ENCODE measurements around the gene TPSB2. TPM values are rescaled to one million over a fixed set of nuclear protein-coding genes. Genes with fewer than 3 reads are reported as not detected.
"Not testable (repeated sequence)": the region's sequence is repeated elsewhere in the genome, so short reads cannot be mapped to it uniquely, and the experiment has no call there.

Gene TPSB2
- total RNA-seq = 10 to 100 TPM; 14.9 to 89.7 (median 50.4) TPM

DNA sequence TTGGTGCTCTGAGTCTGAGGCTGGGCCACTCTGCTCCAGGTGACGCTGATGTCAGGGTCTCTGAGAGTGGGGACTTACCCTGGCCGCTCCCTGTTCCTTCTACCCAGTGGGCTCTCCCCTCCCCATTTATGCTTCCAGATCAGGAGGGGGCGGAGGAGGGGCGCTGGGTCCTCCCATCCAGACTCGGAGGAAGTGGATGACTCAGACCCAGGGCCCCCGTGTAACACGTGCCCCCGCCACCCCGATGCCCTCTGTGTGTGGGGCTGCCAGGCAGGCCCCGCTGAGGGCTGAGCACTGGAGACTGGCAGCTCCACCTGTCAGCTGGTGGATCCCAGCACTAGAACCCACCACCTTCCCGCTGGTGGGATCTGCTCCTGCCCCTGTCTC, at the start of gene TPSB2:
TPSB2 (minus strand) TSS at position 101 of the 387 bp plus-strand sequence. CDS start 233 bp downstream, outside the sequence.
- not testable (repeated sequence) for H3K36me3 ChIP-seq, H3K27ac ChIP-seq, H3K27me3 ChIP-seq, H3K4me3 ChIP-seq, DNase-seq, H3K9me3 ChIP-seq, H3K4me1 ChIP-seq

DNA sequence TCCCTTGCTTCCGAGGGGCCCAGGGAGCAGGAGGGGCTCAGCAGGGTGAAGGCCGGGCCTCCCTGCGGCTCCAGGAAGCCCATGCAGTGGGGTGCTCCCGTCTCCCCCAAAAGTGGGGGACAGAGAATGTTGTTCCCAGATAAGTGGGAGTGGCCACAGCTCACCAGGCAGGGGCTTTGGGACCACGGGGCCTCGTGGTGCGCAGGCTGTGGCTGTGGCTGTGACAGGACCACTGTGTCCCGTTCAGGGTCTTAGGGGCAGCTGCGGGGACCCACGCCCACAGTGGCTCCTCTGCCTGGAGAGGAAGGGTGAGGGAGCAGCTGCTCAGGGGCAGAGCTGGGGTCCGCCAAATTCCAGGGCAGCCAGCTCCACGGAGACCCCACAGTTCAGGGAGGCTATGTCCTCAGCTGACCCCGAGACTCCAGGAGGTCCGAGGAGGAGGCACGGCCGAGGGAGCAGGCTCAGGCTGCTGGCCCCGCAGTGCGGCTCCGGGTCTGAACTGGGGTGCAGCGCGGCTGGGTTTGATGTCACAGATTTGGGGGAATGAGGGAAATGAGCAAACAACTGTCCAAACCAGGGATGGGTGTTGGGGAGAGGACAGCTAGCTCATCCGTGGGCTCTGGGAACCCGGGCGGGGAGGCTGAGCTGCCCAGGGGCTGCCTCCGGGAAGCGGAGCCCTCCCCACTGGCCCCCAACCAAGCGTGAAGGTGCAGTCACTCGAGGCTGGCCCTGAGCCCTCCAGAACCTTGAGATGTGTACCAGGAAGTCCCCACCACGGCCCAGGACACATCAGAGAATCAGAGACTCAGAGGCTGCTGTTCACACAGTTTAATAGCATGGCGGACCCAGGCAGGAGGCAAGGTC, 49.3 kb upstream of the TPSB2 start:
- H3K27ac ChIP-seq = no peak overlapping the region
- no peaks in the 10 kb centered on the region for H3K4me1 ChIP-seq
- TF ChIP-seq POLR2A (IDR thresholded peaks at IDR 0.05) = no peak
- TF ChIP-seq, protein P1, sequence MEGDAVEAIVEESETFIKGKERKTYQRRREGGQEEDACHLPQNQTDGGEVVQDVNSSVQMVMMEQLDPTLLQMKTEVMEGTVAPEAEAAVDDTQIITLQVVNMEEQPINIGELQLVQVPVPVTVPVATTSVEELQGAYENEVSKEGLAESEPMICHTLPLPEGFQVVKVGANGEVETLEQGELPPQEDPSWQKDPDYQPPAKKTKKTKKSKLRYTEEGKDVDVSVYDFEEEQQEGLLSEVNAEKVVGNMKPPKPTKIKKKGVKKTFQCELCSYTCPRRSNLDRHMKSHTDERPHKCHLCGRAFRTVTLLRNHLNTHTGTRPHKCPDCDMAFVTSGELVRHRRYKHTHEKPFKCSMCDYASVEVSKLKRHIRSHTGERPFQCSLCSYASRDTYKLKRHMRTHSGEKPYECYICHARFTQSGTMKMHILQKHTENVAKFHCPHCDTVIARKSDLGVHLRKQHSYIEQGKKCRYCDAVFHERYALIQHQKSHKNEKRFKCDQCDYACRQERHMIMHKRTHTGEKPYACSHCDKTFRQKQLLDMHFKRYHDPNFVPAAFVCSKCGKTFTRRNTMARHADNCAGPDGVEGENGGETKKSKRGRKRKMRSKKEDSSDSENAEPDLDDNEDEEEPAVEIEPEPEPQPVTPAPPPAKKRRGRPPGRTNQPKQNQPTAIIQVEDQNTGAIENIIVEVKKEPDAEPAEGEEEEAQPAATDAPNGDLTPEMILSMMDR (IDR thresholded peaks at IDR 0.05) = no peak
- H3K27me3 ChIP-seq = no peaks in the 10 kb centered on the region
- no peaks in the 10 kb centered on the region for H3K36me3 ChIP-seq
- no peaks in the 10 kb centered on the region for H3K9me3 ChIP-seq
- no peak overlapping the region for H3K4me3 ChIP-seq
- DNase-seq = no peak

DNA sequence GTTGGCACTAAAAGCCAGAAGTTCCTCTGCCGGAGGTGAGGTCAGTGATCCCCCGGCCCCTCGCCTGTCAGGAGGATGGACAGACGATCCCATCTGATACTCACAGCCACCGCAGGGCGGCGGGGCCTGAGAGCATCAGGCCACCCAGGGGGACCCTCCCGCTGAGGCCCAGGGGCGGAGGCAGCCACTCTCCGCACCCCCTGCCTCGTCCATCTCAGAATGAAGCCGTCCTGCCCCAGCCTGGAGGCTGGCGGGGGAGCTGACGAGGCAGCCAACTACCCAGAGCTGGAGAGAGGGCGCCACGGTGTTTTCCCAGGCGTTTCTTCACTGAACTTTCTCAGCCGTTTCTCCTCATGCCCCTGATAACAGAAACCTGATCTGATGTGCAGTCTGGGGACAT, 48.5 kb upstream of the TPSB2 start:
- H3K9me3 ChIP-seq = no peaks in the 10 kb centered on the region
- H3K4me1 ChIP-seq = no peaks in the 10 kb centered on the region
- H3K27me3 ChIP-seq = no peaks in the 10 kb centered on the region
- no peak overlapping the region for H3K4me3 ChIP-seq
- TF ChIP-seq, protein P1 (IDR thresholded peaks at IDR 0.05) = no peak
- no peak for TF ChIP-seq POLR2A (IDR thresholded peaks at IDR 0.05)
- no peak overlapping the region for H3K27ac ChIP-seq
- no peaks in the 10 kb centered on the region for H3K36me3 ChIP-seq
- no peak for DNase-seq

DNA sequence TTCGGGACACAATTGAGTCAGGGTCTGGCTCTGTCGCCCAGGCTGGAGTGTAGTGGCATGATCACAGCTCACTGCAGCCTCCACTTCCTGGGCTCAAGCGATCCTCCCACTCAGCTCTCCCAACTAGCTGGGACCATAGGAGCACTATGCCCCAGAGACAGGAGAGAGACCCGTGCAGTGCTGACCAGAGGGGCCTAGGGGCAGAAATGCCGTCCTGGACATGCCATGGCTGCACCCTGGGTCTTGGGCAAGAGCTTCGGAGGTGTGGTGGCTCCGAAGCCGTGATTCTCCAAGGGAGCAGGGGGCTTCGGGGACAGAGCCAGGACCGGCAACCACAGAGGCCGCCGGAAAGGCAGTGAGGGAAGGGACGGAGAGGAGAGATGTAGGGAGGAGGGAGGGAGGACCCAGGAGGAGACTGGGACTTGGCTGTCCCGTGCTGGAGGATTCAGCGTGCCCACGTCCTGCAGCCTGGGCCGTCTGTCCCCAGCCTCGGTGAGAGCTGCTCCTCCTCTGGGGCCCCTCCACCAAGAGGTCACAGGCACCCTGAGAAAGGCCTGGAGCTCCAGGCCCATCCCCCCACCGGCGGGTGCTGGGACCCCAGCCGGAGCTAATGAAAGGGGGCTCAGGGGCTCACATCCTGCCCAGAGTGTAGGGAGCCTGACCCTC, 47.8 kb upstream of the TPSB2 start:
- no peak for TF ChIP-seq POLR2A (IDR thresholded peaks at IDR 0.05)
- TF ChIP-seq, protein P1 (IDR thresholded peaks at IDR 0.05) = no peak
- H3K4me3 ChIP-seq = no peak overlapping the region
- H3K9me3 ChIP-seq = no peaks in the 10 kb centered on the region
- H3K27ac ChIP-seq = no peak overlapping the region
- no peaks in the 10 kb centered on the region for H3K4me1 ChIP-seq
- H3K36me3 ChIP-seq = no peaks in the 10 kb centered on the region
- DNase-seq = no peak
- H3K27me3 ChIP-seq = no peaks in the 10 kb centered on the region

DNA sequence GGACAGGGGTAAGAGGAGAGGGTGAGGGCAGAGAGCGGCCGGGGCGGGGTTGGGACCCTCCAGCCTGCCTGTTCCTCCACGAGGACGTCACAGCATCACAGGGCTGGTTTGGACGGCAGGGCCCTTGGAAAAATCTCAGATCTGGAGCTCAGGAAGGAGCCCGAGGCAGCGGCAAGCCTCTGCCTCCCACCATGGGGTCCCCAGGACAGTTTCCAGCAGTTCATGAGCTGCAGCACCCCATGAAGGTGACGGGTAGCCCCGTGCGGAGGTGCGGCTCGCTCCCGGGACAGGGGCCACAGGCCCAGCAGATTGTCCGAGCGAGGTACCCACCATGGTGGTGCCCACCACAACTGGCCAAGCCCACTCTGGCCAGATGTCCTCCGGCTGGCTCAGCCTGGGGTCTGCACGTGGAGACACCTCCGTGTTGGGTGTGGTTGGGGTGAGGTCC, 47.2 kb upstream of the TPSB2 start:
- DNase-seq = no peak
- TF ChIP-seq POLR2A (IDR thresholded peaks at IDR 0.05) = no peak
- TF ChIP-seq, protein P1 (IDR thresholded peaks at IDR 0.05) = no peak

DNA sequence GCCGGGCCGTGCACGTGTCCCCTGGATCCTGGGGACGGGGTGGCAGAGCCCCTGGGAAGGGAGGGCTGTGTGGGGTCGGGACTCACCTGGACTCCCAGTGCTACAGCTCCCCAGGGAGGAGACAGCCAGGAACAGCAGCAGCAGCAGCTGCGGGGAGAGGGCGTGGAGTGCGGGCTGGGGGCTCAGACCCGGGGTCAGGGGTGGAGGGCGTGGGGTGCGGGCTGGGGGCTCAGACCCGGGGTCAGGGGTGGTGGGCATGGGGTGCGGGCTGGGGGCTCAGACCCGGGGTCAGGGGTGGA, 46.5 kb upstream of the TPSB2 start:
- TF ChIP-seq, protein P1 (IDR thresholded peaks at IDR 0.05) = no peak
- TF ChIP-seq POLR2A (IDR thresholded peaks at IDR 0.05) = no peak
- Histone ChIP-seq H3K4me3 (no peak overlapping the region), H3K9me3 (no peaks in the 10 kb centered on the region), H3K4me1 (peaks cover 0 to 7% (median 3%) of the 10 kb centered on the region in 4 donors), H3K27ac (no peak overlapping the region), H3K27me3 (no peaks in the 10 kb centered on the region), H3K36me3 (no peaks in the 10 kb centered on the region)
- DNase-seq = no peak

More for the DNA sequence above, 47.2 kb upstream of the TPSB2 start:
- no peak overlapping the region for H3K4me3 ChIP-seq
- peaks cover 0 to under 1% (median 0%) of the 10 kb centered on the region in 4 donors for H3K4me1 ChIP-seq
- no peaks in the 10 kb centered on the region for H3K9me3 ChIP-seq
- no peak overlapping the region for H3K27ac ChIP-seq
- no peaks in the 10 kb centered on the region for H3K36me3 ChIP-seq
- no peaks in the 10 kb centered on the region for H3K27me3 ChIP-seq
